ENCODE results near the gene CST11.

CST11 gene

GRCh38 chr20:23446505-23446904 lies 6.2 kb downstream of the CST11 start:
- no peaks in the 10 kb centered on the region for H3K9me3 ChIP-seq (ENCODE audit: control insufficient read depth, insufficient read depth, low read depth, low read length)
- POLR2A ChIA-PET, result no interaction called here
- no peak overlapping the region for H3K27ac ChIP-seq (ENCODE audit: extremely low read depth, low read depth, low read length)
- H3K4me1 ChIP-seq (ENCODE audit: control insufficient read depth, insufficient read depth, low read length), result no peaks in the 10 kb centered on the region
- CTCF ChIA-PET, result interaction anchor here (0.6 to 2.5 kb wide), 24 partner anchors 9 to 755 kb away, joined by 3 to 14 read pairs (median 4); no protein-coding TSS in a partner anchor
- no peak for TF ChIP-seq ZNF184 (tag by site-specific recombination; IDR thresholded peaks at IDR 0.05)
- TF ChIP-seq ZNF654 (tag by site-specific recombination; IDR thresholded peaks at IDR 0.05; ENCODE audit: low read depth), result peak; percentile 73
- TF ChIP-seq ZNF580 (tag by site-specific recombination; IDR thresholded peaks at IDR 0.05), result no peak
- no peak for TF ChIP-seq ZBTB20 (tag by site-specific recombination; IDR thresholded peaks at IDR 0.05)
- TF ChIP-seq ZNF398 (tag by site-specific recombination; IDR thresholded peaks at IDR 0.05), result no peak
- TF ChIP-seq ZNF555 (tag by site-specific recombination; conservative IDR thresholded peaks at IDR 0.05), result no peak
- TF ChIP-seq CTCF (tag by site-specific recombination; IDR thresholded peaks at IDR 0.05), result peak; percentile 55
- TF ChIP-seq KLF1 (tag by site-specific recombination; IDR thresholded peaks at IDR 0.05), result no peak
- TF ChIP-seq ZNF785 (tag by site-specific recombination; IDR thresholded peaks at IDR 0.05), result no peak
- TF ChIP-seq ZNF132 (tag by site-specific recombination; IDR thresholded peaks at IDR 0.05; ENCODE audit: borderline replicate concordance), result no peak
- TF ChIP-seq AEBP2 (tag by site-specific recombination; IDR thresholded peaks at IDR 0.05; ENCODE audit: borderline replicate concordance), result no peak
- no peak for TF ChIP-seq REPIN1 (tag by site-specific recombination; IDR thresholded peaks at IDR 0.05; ENCODE audit: low read depth)
- no peaks in the 10 kb centered on the region for H3K36me3 ChIP-seq (ENCODE audit: control insufficient read depth in 2 of 2, insufficient read depth in 1 of 2, low read length in 2 of 2)
- no peak overlapping the region for H3K4me3 ChIP-seq (ENCODE audit: low read depth, low read length)

GRCh38 chr20:23445596-23446217 lies 7.0 kb downstream of the CST11 start:
- POLR2A ChIA-PET, result no interaction called here
- H3K27ac ChIP-seq (ENCODE audit: extremely low read depth, low read depth, low read length), result no peak overlapping the region
- no peaks in the 10 kb centered on the region for H3K9me3 ChIP-seq (ENCODE audit: control insufficient read depth, insufficient read depth, low read depth, low read length)
- CTCF ChIA-PET, result interaction anchor here (0.6 to 2.5 kb wide), 8 partner anchors 12 to 1225 kb away, joined by 3 to 14 read pairs (median 4); no protein-coding TSS in a partner anchor
- no peak overlapping the region for H3K4me3 ChIP-seq (ENCODE audit: low read depth, low read length)
- no peaks in the 10 kb centered on the region for H3K4me1 ChIP-seq (ENCODE audit: control insufficient read depth, insufficient read depth, low read length)
- no peak for TF ChIP-seq ZBTB20 (tag by site-specific recombination; IDR thresholded peaks at IDR 0.05)
- no peak for TF ChIP-seq ZNF776 (tag by site-specific recombination; IDR thresholded peaks at IDR 0.05; ENCODE audit: borderline replicate concordance)
- no peak for TF ChIP-seq SCRT2 (tag by site-specific recombination; IDR thresholded peaks at IDR 0.05)
- TF ChIP-seq KLF9 (tag by site-specific recombination; IDR thresholded peaks at IDR 0.05; ENCODE audit: low read depth), result no peak
- no peak for TF ChIP-seq ZNF202 (tag by site-specific recombination; IDR thresholded peaks at IDR 0.05; ENCODE audit: borderline replicate concordance)
- H3K36me3 ChIP-seq (ENCODE audit: control insufficient read depth in 2 of 2, insufficient read depth in 1 of 2, low read length in 2 of 2), result no peaks in the 10 kb centered on the region

All from HEK293 (cell line).